NCI-H345 treated with DMSO at 0.1 percent for 48 hours (cell line): ENCODE data around the gene SF1.

Source experiments
- DNase-seq: peaks from one replicate; lab custom pipeline; 2025; ENCODE audit not compliant: unreplicated experiment; lab: John Stamatoyannopoulos, UW

The SF1 gene

GRCh38 chr11:64750361-64751054 is 27.8 kb downstream of the SF1 start:
- DNase-seq = no peak

GRCh38 chr11:64747961-64748665 is 30.2 kb downstream of the SF1 start:
- no peak for DNase-seq

DNA sequence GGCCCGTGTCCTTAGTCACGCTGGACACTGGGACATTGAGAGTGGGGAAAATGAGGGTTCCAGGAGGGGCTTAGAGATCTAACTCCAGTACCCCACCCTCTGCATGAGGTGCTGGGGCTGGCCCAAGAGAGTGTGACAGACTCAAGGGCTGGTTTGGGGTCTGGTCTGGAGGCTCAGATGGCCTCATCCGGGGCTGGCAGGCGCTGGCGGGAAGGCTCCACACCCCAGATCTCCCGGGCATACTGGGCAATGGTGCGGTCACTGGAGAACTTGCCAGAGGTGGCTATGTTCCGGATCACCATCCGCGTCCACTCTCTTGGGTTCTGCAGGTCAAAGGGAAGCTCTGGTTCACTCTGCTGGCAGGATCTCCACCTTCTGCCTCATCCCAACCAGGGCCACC is 31.9 kb downstream of the SF1 start:
- DNase-seq = no peak

DNA sequence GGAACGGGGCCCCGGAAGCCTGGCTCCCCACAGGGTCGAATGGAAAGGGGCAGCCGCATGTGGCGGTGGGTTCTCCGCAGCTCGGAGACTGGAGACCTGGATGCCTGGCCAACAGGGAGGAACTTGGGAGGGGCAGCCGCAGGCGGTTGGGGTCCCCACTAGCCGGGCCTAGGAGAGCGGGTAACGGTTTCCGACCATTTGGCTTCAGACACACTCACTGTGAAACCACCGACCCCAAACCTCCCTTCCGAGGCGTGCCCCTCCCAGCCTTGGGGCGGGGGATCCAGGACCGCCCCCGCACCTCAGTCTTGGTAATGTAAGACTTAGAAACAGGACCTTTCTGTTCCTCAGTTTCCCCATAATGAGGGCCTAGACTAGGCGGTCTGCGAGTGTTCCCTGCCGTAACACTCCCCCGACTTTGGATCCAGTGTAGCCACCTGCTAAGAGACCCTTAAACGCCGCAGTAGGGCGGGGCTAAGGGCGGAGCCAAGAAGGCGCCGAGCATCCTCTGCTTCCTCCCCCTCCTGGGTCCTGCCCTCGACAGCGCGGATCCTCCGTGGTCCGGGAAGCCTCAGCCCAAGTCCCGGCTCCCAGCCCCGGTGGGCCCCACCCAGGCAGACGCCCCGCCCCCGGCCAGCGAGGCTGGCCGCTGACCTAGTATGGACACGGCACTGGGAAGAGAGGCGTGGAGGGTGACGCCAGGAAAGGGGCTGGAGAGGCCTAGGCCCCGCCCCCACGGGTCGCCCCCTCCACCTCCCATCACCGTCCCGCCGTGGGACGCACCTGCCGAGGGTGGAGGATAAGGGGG is 32.6 kb downstream of the SF1 start:
- DNase-seq = no peak

DNA sequence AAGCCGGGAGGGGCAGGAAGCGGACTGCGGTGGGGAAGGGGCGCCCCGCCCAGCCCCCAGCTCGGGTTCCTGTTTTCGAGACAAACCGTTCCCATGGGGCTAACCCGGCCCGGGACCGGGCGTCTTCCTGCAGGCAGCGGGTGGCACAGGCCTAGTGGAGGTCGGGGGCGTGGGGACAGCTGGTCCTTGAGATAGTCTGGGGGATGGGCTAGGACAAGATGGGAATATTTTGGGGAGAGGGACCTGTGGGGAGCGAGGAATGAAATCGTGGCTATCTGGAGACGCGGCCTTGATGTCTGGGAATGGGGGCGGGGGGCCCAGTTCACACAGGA is 33.2 kb downstream of the SF1 start:
- no peak for DNase-seq

- DNase-seq = no peak
Measured at GRCh38 chr11:64744544-64745188, 33.7 kb downstream of the SF1 start.

DNA sequence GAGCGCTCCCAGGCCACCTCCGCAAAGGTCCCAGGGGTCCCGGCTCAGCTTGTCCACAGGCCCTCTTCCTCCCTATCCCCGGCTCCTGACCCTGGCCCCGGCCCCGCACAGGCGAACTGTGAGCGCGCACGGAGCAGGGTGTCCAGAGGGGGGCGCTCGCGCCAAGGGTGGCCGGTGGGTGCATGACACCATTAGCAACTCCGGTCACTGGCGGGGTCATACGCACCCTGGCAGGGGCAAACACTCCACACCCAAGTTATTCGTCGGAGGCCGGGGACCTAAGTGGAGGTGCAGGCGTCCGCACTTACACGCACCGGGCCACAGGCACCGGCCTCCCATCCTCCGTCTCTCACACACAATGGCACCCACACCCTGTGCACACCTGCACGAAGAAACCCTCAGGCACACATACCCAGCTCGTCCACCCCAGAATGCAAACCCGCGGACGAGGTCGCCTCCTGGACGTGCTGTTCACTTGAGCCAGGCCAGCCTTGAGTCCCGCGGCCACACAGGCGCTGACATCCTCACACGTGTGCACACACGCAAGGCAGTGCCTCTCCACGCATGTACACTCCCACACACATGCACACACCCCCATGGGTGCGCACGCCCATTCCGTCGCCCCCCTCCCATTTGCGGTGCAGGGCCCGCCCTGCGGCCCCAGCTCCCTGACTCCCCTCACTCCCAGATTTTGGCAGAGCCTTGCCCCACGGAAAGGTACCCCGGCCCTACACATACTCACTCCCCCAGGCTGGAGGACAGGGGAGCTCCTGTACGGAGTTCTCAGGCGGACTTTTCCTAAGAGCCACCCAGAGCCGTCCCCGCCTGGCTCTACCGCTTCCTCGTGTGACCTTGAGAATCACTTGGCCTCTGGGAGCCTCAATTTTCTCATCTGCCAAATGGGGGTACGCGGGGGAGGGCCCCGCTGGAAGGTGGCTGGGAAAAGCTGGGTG is 34.5 kb downstream of the SF1 start, which contains the start of gene RASGRP2:
Gene RASGRP2, minus strand, starts transcription at position 552 of the 953 bp plus-strand sequence. CDS start 1,276 bp downstream, outside the sequence.
- DNase-seq = no peak

DNA sequence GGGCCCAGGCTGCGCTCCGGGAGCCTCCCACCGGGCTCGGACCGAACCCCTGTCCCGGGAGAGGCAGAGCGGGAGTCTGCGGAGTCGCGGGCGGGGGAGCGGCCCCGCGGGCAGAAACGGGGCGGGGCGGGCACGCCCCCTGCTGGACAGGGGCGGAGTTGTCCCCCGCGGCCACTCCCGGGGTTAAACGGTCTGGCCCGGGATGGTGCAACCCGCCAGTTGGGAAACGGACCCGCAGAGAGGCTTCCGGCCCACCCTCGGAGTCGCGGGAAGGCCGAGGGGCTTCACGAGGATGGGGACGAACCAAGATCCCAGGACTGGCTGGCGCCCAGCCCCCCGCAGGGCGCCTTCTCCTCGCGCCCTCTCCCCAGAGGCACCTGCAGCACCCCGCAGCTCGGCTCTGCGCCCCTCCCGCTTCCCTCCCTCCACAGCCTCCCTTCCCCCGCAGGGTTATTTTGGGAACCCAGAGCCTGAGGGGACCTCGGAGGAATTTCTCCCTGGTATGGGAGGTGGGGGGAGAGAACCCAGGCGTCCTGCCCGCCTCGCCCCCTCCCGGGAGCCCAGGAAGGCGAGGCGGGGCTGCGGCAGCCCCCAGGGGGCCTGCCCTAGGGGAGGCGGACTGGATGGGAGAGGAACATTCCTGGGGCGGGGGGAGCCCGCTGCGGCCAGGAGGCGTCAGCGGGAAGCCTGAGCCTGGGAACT is 35.3 kb downstream of the SF1 start:
- no peak for DNase-seq

- DNase-seq = no peak
Measured at GRCh38 chr11:64742087-64742888, 36.1 kb downstream of the SF1 start.

- no peak for DNase-seq
Measured at GRCh38 chr11:64741375-64742086, 36.8 kb downstream of the SF1 start.

GRCh38 chr11:64739871-64740270 is 38.5 kb downstream of the SF1 start:
- no peak for DNase-seq

DNA sequence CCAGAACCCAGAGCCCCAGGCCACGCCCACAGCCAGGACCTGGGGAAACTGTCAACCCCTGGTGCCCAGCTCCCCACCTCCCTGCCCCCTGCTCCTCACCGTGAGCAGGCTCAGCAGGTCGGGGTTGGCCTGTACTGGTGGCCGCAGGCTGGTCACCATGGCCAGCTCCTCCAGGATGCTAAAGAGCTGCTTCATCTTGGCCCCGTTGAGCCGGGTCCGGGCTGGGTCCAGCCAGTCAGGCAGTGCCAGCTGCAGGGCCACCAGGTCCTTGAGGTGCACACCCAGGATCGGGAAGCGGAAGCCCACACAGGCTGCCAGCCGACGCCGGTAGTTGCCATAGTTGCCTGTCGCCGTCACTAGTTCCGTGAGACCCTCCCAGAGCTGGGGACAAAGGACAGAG is 41.7 kb downstream of the SF1 start:
- no peak for DNase-seq

DNA sequence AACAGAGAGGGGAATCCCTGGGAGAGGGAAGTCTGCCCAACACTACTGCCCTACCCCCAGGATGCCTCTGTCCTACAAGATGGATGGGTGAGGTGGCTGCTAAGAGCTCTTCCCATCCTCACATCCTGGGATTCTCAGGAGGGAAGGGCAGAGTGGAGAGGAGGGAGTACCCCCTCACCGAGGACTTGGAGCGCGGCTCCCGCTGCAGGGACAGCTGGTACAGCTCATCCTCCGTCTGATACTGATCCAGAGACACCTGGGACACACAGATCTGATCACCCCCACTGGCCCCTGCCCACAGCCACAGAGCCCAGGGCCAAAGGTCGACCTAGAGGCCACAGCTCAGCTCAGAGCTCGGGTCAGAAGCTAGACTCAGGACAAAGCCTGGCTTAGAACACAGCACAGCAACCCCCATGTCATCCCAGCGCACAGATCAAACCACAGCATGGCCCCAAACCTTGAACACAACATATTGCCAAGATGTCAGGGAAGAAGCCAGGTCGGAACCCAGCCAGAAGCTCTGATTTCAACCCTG is 42.5 kb downstream of the SF1 start:
- DNase-seq = no peak

GRCh38 chr11:64734811-64735724 is 43.3 kb downstream of the SF1 start:
- no peak for DNase-seq

- DNase-seq = no peak
Measured at GRCh38 chr11:64731601-64732000, 46.7 kb downstream of the SF1 start.

DNA sequence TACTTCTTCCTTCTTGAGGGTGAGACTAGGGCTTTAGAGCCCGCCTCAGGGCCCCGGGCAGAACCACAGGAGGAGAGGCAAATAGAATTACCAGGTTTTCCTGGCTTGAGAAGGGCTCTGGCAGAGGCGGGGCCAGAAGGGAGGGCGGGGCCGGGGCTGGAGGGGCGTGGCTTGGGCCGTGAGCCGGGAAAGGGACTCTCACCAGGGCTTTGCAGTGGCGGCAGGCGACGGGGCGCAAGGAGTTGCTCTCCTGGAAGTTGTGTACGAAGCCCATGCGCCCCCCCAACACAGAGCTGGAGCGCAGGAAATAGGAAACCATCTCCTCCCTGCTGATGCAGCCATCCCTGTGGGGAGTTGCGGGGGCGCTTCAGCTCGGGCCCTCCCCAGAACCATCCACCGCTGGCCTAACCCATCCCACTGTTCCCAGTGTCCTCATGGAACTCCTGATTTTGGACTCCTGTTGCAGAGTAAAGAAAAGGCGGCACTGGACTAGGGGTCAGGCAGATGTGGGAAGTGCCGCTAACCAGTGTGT is 48.4 kb downstream of the SF1 start:
- DNase-seq = no peak
